ENCODE data around the gene CREBRF.
"Not testable (repeated sequence)": the region's sequence is repeated elsewhere in the genome, so short reads cannot be mapped to it uniquely, and the experiment has no call there.

Gene CREBRF

GRCh38 chr5:173153842-173154241 is 97.7 kb downstream of the CREBRF start:
- no peak overlapping the region for H3K27ac ChIP-seq (ENCODE audit: low read length)
- no peak for TF ChIP-seq EZH2 (IDR thresholded peaks at IDR 0.05; ENCODE audit: borderline replicate concordance, low read depth, low read length, severe bottlenecking)
- TF ChIP-seq, protein P1, sequence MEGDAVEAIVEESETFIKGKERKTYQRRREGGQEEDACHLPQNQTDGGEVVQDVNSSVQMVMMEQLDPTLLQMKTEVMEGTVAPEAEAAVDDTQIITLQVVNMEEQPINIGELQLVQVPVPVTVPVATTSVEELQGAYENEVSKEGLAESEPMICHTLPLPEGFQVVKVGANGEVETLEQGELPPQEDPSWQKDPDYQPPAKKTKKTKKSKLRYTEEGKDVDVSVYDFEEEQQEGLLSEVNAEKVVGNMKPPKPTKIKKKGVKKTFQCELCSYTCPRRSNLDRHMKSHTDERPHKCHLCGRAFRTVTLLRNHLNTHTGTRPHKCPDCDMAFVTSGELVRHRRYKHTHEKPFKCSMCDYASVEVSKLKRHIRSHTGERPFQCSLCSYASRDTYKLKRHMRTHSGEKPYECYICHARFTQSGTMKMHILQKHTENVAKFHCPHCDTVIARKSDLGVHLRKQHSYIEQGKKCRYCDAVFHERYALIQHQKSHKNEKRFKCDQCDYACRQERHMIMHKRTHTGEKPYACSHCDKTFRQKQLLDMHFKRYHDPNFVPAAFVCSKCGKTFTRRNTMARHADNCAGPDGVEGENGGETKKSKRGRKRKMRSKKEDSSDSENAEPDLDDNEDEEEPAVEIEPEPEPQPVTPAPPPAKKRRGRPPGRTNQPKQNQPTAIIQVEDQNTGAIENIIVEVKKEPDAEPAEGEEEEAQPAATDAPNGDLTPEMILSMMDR (IDR thresholded peaks at IDR 0.05; ENCODE audit: borderline replicate concordance, extremely low read depth, low read length, poor library complexity, severe bottlenecking), result no peak

GRCh38 chr5:173154619-173155018 is 98.5 kb downstream of the CREBRF start:
- H3K36me3 ChIP-seq (ENCODE audit: insufficient read depth, low read length), result peaks cover 42% of the 10 kb centered on the region
- not testable (repeated sequence) for H3K79me2 ChIP-seq (ENCODE audit: insufficient read depth, low read length); H3K9me3 ChIP-seq (ENCODE audit: insufficient read depth, low read length, severe bottlenecking); H3K4me3 ChIP-seq (ENCODE audit: low read depth in 1 of 2, low read length in 2 of 2); H3K4me1 ChIP-seq (ENCODE audit: insufficient read depth, low read length); H3K9ac ChIP-seq (ENCODE audit: low read depth, low read length); H3K27ac ChIP-seq (ENCODE audit: low read length); DNase-seq; H4K20me1 ChIP-seq (ENCODE audit: insufficient read depth, low read length); H2AFZ ChIP-seq (ENCODE audit: low read depth, low read length); H3K27me3 ChIP-seq (ENCODE audit: insufficient read depth, low read length, poor library complexity); H3K4me2 ChIP-seq (ENCODE audit: insufficient read depth, low read length); ATAC-seq (ENCODE audit: insufficient read depth, low read depth)

More at GRCh38 chr5:173153842-173154241, 97.7 kb downstream of the CREBRF start:
- Histone ChIP-seq H4K20me1 (ENCODE audit: insufficient read depth, low read length) (no peaks in the 10 kb centered on the region), H2AFZ (ENCODE audit: low read depth, low read length) (no peak overlapping the region), H3K4me1 (ENCODE audit: insufficient read depth, low read length) (no peaks in the 10 kb centered on the region), H3K4me2 (ENCODE audit: insufficient read depth, low read length) (no peak overlapping the region), H3K36me3 (ENCODE audit: insufficient read depth, low read length) (peaks cover 47% of the 10 kb centered on the region), H3K4me3 (ENCODE audit: low read depth in 1 of 2, low read length in 2 of 2) (no peak overlapping the region), H3K27me3 (ENCODE audit: insufficient read depth, low read length, poor library complexity) (no peaks in the 10 kb centered on the region), H3K79me2 (ENCODE audit: insufficient read depth, low read length) (no peaks in the 10 kb centered on the region), H3K9ac (ENCODE audit: low read depth, low read length) (no peak overlapping the region), H3K9me3 (ENCODE audit: insufficient read depth, low read length, severe bottlenecking) (no peaks in the 10 kb centered on the region)
- ATAC-seq (ENCODE audit: insufficient read depth, low read depth), result no peak
- DNase-seq, result no peak

GRCh38 chr5:173155912-173156311 is 99.8 kb downstream of the CREBRF start:
- Histone ChIP-seq H3K4me2 (ENCODE audit: insufficient read depth, low read length) (no peak overlapping the region), H3K4me1 (ENCODE audit: insufficient read depth, low read length) (no peaks in the 10 kb centered on the region), H3K9ac (ENCODE audit: low read depth, low read length) (no peak overlapping the region), H4K20me1 (ENCODE audit: insufficient read depth, low read length) (no peaks in the 10 kb centered on the region), H3K27ac (ENCODE audit: low read length) (no peak overlapping the region), H3K4me3 (ENCODE audit: low read depth in 1 of 2, low read length in 2 of 2) (no peak overlapping the region), H3K36me3 (ENCODE audit: insufficient read depth, low read length) (peaks cover 51% of the 10 kb centered on the region), H3K79me2 (ENCODE audit: insufficient read depth, low read length) (no peaks in the 10 kb centered on the region), H3K9me3 (ENCODE audit: insufficient read depth, low read length, severe bottlenecking) (no peaks in the 10 kb centered on the region), H2AFZ (ENCODE audit: low read depth, low read length) (no peak overlapping the region), H3K27me3 (ENCODE audit: insufficient read depth, low read length, poor library complexity) (no peaks in the 10 kb centered on the region)
- ATAC-seq (ENCODE audit: insufficient read depth, low read depth) (no peak), DNase-seq (no peak)
- TF ChIP-seq, protein P1 (IDR thresholded peaks at IDR 0.05; ENCODE audit: borderline replicate concordance, extremely low read depth, low read length, poor library complexity, severe bottlenecking), result no peak
- TF ChIP-seq EZH2 (IDR thresholded peaks at IDR 0.05; ENCODE audit: borderline replicate concordance, low read depth, low read length, severe bottlenecking), result no peak

GRCh38 chr5:173158366-173158765 is 102.2 kb downstream of the CREBRF start:
- Histone ChIP-seq H3K9me3 (ENCODE audit: insufficient read depth, low read length, severe bottlenecking) (no peaks in the 10 kb centered on the region), H4K20me1 (ENCODE audit: insufficient read depth, low read length) (no peaks in the 10 kb centered on the region), H2AFZ (ENCODE audit: low read depth, low read length) (no peak overlapping the region), H3K9ac (ENCODE audit: low read depth, low read length) (no peak overlapping the region), H3K4me3 (ENCODE audit: low read depth in 1 of 2, low read length in 2 of 2) (no peak overlapping the region), H3K79me2 (ENCODE audit: insufficient read depth, low read length) (no peaks in the 10 kb centered on the region), H3K4me2 (ENCODE audit: insufficient read depth, low read length) (no peak overlapping the region), H3K36me3 (ENCODE audit: insufficient read depth, low read length) (peaks cover 62% of the 10 kb centered on the region), H3K27me3 (ENCODE audit: insufficient read depth, low read length, poor library complexity) (no peaks in the 10 kb centered on the region), H3K27ac (ENCODE audit: low read length) (no peak overlapping the region), H3K4me1 (ENCODE audit: insufficient read depth, low read length) (no peaks in the 10 kb centered on the region)
- TF ChIP-seq, protein P1 (IDR thresholded peaks at IDR 0.05; ENCODE audit: borderline replicate concordance, extremely low read depth, low read length, poor library complexity, severe bottlenecking), result no peak
- no peak for TF ChIP-seq EZH2 (IDR thresholded peaks at IDR 0.05; ENCODE audit: borderline replicate concordance, low read depth, low read length, severe bottlenecking)
- DNase-seq, result no peak
- ATAC-seq (ENCODE audit: insufficient read depth, low read depth), result no peak
